BE2C (cell line): ENCODE results near the gene SRSF8.

Experiments
- DNase-seq: peaks from one replicate; pipeline ENCODE4 v3.0.0-alpha.2; 2020
- H3K27me3 ChIP-seq: fragments of 250-450 bp; sonication (Bioruptor Pico); 2 replicates; pipeline ENCODE4 v1.5.1; 2020; ENCODE audit warnings: mild to moderate bottlenecking
- H3K36me3 ChIP-seq: fragments of 250-450 bp; sonication (Bioruptor Pico); 2 replicates; pipeline ENCODE4 v1.5.1; 2020; ENCODE audit warnings: mild to moderate bottlenecking
- H3K4me1 ChIP-seq: fragments of 250-450 bp; sonication (Bioruptor Pico); 2 replicates; pipeline ENCODE4 v1.5.1; 2020
- H3K4me3 ChIP-seq: 2 replicates; pipeline ENCODE4 v1.5.1; 2011; ENCODE audit warnings: low read depth, low read length
- H3K9me3 ChIP-seq: fragments of 250-450 bp; sonication (Bioruptor Pico); 2 replicates; pipeline ENCODE4 v1.5.1; 2020
- CTCF ChIP-seq: IDR thresholded peaks from 2 replicates; pipeline ENCODE4 v1.5.1; 2012; ENCODE audit warnings: mild to moderate bottlenecking, low read depth, low read length

Gene SRSF8

GRCh38 chr11:95067039-95067840 is 521 bp downstream of the SRSF8 start:
- Histone ChIP-seq H3K36me3 (peaks cover 6% of the 10 kb centered on the region; the same call in 1 of the 2 replicates), H3K4me3 (peak overlapping the region; percentile 87), H3K27me3 (no peaks in the 10 kb centered on the region), H3K4me1 (no peaks in the 10 kb centered on the region), H3K9me3 (no peaks in the 10 kb centered on the region)
- peak; percentile 54 for TF ChIP-seq CTCF
- DNase-seq = peak; percentile 89

DNA sequence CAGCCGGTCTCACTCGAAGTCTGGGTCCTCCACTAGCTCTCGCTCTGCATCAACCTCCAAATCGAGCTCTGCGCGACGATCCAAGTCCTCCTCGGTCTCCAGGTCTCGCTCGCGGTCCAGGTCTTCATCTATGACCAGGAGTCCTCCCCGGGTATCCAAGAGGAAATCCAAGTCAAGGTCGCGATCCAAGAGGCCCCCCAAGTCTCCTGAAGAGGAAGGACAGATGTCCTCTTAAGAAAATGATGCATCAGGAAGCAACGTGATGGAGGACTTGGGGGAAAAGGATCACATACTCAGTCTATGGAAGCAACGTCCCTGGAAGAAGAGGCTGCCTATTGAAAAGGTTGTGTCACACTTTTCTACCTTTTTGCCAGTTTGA is 1.1 kb downstream of the SRSF8 start:
- H3K36me3 ChIP-seq = peaks cover 6% of the 10 kb centered on the region; the same call in 1 of the 2 replicates
- TF ChIP-seq CTCF = no peak
- DNase-seq = no peak
- H3K4me3 ChIP-seq = peak overlapping the region; percentile 87
- no peaks in the 10 kb centered on the region for H3K27me3 ChIP-seq
- H3K9me3 ChIP-seq = no peaks in the 10 kb centered on the region
- H3K4me1 ChIP-seq = no peaks in the 10 kb centered on the region

- no peaks in the 10 kb centered on the region for H3K9me3 ChIP-seq
- H3K4me3 ChIP-seq = peak overlapping the region; percentile 87
- no peaks in the 10 kb centered on the region for H3K4me1 ChIP-seq
- peaks cover 6% of the 10 kb centered on the region; the same call in 1 of the 2 replicates for H3K36me3 ChIP-seq
- DNase-seq = peak; percentile 84
- TF ChIP-seq CTCF = no peak
- H3K27me3 ChIP-seq = no peaks in the 10 kb centered on the region
These were observed 1.8 kb downstream of the SRSF8 start for GRCh38 chr11:95068549-95068948.

DNA sequence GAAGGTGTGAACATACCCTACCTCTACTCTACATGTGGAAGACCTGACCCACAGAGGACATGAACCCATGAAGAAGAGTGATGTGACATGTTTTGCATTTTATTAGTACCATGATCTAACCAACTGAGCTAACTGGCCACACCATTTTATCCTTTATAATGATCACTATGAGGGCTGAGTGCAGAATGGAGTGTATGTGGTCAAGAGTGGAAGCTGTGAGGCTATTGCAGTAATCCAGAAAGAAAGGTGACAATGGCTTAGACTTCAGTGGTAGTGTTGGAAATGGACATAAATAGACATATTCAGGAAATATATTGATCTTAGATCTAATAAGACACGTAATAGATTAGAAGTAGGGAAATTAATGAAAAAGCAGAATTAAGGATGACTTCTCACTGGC is 3.8 kb downstream of the SRSF8 start:
- Histone ChIP-seq H3K9me3 (no peaks in the 10 kb centered on the region), H3K4me3 (no peak overlapping the region), H3K36me3 (peaks cover 6% of the 10 kb centered on the region; the same call in 1 of the 2 replicates), H3K4me1 (no peaks in the 10 kb centered on the region), H3K27me3 (no peaks in the 10 kb centered on the region)
- no peak for TF ChIP-seq CTCF
- no peak for DNase-seq

DNA sequence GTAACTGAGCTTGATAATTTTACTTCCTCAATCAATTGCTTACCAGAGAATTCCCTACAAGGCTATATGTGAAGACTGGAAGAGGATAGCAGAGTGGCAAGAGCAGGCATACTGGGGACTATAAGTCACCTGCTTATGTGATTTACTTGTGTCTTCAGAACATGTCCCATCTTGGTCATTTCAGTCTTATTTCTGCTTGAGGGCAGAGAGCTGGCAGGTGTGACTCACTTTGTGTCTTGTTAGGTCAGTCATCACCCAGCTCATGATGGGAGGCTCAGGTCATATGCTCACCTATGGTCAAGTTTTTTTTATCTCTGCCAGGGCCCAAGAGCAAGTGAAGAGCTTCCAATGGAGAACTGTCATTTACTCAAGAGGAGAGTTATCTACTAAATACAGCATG is 6.2 kb downstream of the SRSF8 start:
- TF ChIP-seq CTCF = no peak
- H3K36me3 ChIP-seq = peaks cover 6% of the 10 kb centered on the region; the same call in 1 of the 2 replicates
- no peak for DNase-seq
- no peak overlapping the region for H3K4me3 ChIP-seq
- H3K27me3 ChIP-seq = no peaks in the 10 kb centered on the region
- no peaks in the 10 kb centered on the region for H3K4me1 ChIP-seq
- H3K9me3 ChIP-seq = no peaks in the 10 kb centered on the region
